ENCODE measurements around the gene GUCY2C.

DNA sequence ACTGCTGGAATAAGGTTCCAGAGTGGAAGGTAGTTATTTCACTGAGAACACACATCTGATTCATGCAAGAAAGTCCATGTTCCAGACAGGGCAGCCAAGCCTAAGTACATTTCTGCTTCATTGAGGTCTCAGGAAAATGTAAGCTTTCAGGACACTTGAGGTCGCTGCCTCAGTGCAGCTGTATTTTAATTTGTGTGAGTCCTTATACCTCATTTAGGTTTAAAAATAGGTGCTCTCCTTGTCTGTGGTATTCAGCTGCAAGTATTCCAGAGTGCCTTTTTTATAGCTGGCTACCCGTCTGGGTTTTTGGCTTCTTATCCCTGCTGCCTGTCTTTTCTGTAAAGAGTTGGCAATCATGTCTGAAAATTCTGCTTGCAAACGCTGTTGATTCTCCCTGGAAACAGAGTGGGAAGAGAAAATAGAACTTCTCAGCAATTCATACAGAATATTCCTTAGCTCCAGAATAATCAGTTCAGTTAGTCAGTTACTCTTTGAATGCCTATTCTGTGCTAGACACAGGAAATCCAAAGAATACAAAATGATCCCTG lies 83.4 kb downstream of the GUCY2C start:
- TF ChIP-seq, protein P1, sequence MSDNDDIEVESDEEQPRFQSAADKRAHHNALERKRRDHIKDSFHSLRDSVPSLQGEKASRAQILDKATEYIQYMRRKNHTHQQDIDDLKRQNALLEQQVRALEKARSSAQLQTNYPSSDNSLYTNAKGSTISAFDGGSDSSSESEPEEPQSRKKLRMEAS (IDR thresholded peaks at IDR 0.05), result no peak
- TF ChIP-seq, protein P2, sequence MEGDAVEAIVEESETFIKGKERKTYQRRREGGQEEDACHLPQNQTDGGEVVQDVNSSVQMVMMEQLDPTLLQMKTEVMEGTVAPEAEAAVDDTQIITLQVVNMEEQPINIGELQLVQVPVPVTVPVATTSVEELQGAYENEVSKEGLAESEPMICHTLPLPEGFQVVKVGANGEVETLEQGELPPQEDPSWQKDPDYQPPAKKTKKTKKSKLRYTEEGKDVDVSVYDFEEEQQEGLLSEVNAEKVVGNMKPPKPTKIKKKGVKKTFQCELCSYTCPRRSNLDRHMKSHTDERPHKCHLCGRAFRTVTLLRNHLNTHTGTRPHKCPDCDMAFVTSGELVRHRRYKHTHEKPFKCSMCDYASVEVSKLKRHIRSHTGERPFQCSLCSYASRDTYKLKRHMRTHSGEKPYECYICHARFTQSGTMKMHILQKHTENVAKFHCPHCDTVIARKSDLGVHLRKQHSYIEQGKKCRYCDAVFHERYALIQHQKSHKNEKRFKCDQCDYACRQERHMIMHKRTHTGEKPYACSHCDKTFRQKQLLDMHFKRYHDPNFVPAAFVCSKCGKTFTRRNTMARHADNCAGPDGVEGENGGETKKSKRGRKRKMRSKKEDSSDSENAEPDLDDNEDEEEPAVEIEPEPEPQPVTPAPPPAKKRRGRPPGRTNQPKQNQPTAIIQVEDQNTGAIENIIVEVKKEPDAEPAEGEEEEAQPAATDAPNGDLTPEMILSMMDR (IDR thresholded peaks at IDR 0.05; ENCODE audit: low read depth, low read length, missing input control), result no peak
